NOMO-1 treated with dmso at 0.1 percent for 144 hours (cell line): ENCODE results near the gene SAPCD1.

Experiments used
- DNase-seq: peaks from one replicate; lab custom pipeline; 2025; ENCODE audit not compliant: unreplicated experiment; lab: John Stamatoyannopoulos, UW

The SAPCD1 gene

DNA sequence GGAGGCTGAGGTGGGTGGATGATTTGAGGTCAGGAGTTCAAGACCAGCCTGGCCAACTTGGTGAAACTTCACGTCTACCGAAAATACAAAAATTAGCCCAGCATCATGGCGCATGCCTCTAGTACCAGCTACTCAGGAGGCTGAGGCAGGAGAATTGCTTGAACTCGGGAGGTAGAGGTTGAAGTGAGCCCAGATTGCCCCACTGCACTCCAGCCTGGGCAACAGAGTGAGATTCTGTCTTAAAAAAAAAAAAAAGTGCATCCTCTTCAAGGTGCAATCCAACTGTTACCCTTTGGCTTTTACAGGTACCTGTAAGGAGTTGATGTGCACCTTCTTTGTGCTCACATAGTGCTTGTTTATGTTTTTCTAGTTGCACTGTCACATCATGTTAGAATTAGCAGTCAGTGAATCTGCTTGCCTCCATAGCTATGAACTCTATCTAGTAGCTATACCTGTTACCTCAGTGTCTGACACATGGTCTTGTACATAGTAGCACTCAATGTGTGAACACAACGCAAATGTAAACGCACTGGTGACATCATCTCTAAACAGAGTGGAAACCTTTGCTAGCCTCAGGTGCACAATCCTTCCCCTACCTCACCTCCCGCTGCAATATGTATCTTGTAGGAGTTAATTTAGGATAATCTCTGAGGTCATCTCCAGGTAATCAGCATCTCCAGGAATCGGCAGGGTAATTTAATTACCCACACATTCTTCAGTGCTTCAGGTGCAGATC, 13.0 kb upstream of the SAPCD1 start:
- DNase-seq, result no peak

DNA sequence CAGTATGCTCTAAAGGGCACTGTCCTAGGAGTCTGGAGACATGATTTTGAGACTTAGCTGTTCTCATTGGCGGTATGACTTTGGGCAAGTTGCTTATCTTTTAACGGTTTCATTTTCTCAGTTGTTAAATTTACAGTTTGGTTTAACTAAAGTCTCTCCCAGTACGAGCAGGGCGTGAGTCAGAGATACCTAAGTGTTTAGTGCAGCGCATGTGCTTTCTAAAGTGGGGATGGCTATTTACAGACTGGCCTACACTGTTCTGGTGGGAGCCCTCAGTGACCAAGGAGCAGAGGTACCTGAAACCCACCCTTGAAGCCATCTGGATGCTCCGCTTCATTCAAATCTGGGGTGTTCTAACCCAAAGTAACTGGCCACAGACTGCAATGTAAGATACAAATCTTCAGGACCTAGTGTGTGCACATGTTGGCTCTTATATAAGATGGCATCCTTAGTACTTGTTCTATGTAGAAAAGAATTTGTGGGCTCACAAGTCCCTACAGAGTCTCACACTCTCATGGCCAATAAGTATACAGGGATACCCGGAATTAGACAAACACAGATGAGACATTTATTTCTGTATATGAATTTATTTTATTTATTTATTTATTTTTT, 11.9 kb upstream of the SAPCD1 start:
- DNase-seq, result no peak

DNA sequence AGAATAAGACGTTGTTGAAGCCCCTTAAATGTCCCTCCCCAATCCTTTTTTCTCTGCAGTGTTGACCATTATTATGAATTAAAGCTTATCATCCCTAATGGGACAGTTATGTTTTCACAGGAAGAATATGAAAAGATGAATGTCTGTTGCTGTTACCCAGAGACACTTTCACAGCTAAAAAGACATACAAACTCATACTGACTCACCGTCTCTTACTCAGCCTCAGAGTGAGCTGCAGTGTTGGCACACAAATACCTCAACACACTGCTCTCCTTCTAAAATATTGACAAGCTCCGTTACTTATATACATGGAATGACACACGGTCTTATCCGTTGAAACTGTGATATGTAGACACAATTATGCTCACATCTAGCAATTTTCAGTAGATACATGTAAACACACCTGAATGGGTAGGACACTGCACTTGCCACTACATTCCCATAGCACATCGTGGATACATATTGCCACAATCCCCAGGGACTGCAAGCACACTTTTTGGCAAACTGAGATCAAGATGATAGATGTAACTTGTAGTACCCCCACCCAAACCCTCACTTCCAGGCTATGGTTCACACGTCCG, 9.6 kb upstream of the SAPCD1 start:
- no peak for DNase-seq

DNA sequence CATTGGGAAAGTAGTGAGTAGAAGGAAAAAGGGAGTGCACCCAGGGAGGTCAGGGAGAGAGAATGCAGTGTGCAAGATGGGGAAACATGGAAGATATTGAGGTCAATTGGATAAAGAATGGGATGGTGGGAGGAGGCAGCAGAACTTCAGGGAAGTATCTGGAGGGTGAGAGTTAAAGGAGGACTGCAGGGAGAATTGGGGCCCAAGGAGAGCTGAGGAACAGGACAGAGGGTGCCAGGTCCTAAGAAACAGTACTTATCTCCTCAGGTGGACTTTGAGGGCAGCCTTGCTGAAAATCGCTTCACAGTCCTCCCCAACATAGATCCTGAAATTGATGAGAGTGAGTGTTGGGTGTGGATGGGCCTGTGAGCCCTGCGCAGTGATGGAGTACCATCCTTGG, 4.2 kb upstream of the SAPCD1 start:
- no peak for DNase-seq

DNA sequence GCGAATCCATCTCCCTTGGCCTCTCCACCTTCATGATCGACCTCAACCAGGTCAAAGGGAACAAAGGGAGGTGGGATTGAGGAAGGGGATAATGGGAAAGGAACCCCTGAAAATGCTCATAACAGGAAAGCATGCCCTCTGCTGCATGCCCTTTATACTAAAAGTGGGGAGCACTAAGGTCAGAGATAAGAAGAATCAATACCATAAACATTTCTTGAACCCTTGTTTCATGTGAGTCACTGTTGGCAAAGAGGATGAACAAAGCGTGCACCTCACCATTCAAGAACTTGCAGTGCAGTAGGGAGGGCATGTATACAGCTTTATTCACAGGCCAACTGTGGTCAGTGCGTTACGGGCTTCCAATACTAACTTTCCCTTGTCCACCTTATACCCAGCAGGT, 1.7 kb upstream of the SAPCD1 start:
- no peak for DNase-seq

DNA sequence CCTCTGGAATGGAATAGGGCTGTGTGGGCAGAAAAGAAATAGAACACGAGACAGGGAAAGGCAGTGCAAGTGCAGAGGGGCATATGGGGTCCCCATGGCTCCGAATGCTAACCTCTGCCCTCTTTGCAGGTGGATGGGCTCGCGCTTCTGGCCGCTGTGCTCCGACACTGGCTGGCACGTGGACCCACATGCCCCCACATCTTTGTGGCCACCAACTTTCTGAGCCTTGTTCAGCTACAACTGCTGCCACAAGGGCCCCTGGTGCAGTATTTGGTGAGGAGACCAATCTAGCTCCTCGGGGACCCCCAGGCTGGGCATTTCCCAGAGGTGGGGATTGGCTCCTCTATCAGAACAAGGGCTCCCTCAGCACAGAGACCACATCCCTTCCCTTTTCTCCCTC, 1.1 kb upstream of the SAPCD1 start:
- no peak for DNase-seq

DNA sequence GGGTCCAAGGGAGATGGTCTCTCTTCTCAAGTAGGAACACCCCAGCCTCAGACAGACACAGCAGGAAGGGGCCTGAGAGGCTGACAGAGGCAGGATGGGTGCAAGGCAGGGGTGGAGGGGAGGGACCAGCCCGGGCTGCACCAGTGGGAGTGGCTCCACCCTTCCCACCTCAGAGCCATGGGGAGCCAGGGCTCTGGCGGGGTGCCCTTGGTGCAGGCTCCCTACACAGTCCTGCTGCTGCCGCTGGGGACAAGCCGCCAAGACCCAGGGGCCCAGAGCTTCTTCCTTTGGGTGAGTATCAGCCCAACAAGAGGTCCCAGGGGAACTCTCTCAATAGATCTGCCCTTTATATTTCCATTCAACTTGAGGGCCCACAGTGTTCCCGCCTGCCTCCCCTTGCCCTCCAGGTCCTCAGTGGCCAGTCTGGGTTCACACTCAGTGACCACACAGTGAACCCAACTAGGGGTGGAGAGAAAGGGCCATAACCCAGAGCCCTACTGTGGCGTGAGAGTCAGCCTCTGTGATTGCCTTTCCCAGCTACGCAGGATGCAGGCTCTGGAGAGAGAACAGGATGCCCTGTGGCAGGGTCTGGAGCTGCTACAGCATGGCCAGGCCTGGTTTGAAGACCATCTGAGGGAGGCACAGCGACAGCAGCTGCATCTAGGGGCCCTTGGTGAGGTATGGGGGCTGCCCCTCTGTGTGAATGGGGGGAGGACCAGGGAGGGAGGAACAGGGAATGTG, 592 bp downstream of the SAPCD1 start:
- DNase-seq, result no peak

DNA sequence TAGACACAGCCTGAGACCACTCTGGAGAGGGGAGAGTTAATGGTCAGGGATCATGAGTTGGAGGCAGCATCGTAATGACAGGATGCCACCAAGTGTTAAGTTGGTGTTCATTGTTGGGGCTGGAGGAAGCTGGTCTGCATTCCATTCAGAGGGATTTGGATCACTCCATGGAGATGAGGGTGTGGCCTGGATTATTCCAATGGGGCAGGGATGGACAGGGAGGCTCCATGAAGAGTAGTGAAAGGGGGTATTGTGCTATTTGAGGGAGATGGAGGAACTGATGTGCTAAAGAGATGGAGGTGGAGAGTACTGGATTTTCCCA, 1.1 kb downstream of the SAPCD1 start:
- DNase-seq, result no peak

DNA sequence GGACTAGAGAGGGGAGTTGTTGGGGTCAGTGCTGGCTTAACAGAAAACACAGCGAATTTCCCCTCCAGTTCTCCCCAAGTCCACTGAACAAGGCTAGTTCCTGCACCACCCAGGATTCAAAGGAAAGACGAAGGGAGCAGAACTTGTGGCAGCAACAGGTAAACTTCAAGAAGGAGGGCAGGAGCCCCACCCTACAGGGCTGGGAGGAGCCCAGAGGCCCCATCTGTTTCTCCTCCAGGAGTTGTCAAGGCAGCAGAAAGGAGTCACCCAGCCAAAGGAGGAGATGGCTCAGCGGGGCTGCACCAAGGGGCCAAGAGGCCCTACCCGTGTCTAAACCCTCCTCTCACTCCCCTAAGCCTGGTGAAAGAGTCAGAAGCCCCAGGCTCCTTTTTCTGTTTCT, 1.7 kb downstream of the SAPCD1 start:
- no peak for DNase-seq

DNA sequence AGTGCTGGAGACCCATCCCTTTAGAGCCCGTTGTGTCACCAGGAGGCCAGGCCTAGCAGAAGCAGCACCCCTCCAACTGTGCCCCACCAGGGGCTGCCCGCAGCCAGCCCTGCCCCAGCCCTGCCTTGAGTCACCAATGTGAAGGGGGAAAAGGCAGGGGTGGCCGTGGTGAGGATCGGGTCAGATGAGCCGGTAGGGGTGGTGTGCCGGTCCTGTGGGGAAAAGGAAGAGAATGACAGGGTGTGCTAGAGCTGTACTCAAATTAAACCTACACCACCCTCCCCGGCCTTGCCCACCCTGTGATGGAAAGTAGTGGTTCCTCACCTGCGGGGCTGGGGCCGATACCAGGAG, 3.1 kb downstream of the SAPCD1 start:
- DNase-seq, result no peak

DNA sequence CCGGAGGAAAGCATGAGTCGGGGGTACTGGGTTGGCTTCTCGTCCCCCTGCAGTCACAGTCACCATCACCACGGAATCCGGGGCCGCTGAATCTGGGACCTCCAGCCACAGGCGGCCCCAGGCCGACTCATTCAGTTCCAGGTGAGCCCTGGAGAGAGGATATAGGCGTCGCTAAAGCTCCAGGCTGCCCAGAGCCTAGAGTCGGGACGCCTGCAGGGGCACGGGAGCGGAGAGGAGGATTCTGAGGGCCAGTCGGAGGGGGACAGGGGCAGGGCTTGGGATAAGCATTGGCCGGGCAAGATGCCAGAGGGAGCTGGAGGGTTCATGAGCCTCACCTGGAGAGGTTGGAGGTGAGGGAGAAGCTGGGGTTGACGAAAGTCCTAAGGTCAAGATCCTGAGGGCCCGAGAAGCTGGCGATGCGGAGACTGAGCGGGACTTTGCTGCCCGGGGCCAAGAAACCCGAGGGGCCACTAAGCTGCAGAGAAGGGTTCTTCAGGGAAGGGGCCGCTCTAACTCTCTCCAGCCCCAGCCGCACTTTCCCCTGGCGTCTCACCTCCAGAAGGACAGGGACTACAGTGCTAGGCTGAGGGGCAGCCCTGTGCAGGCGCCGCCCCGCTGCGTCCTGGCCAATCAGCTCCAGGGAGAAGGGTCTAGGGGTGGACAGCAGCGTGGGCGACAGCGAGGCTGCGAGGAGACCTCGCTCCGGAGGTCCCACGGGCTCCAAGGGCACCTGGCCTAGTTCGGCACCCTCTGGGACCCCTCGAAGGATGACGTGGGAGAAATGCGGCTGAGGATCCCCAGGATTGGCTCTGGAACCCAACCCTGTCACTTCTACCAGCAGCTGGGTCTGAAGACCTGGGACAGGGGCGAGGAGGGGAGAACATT, 3.7 kb downstream of the SAPCD1 start:
- DNase-seq, result no peak

DNA sequence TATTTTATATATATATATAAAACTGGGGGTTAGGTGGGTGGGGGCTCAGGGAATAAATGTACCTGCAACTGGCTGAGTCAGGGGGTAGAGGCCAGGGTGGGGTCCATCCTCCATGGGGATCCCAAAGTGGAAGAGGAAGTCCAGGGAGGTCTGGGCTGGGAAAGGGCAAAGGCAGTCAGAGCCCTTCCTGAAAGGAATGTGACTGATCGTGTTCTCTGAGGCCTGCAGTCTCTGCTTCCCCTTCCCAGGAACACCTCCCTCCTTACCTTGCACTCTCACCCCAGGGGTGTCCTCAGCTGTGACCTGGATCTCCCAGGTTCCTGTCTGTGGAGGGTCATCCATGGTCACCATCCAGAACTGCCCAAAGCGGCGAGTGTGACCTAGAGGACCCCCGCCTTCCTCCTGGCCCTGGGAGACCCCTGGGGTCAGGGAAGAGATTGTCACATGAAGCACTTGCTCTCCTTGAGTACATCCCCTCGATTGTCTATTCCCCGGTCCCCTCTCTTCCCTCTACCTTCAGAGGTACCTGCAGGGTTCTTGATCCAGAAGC, 4.7 kb downstream of the SAPCD1 start:
- no peak for DNase-seq

DNA sequence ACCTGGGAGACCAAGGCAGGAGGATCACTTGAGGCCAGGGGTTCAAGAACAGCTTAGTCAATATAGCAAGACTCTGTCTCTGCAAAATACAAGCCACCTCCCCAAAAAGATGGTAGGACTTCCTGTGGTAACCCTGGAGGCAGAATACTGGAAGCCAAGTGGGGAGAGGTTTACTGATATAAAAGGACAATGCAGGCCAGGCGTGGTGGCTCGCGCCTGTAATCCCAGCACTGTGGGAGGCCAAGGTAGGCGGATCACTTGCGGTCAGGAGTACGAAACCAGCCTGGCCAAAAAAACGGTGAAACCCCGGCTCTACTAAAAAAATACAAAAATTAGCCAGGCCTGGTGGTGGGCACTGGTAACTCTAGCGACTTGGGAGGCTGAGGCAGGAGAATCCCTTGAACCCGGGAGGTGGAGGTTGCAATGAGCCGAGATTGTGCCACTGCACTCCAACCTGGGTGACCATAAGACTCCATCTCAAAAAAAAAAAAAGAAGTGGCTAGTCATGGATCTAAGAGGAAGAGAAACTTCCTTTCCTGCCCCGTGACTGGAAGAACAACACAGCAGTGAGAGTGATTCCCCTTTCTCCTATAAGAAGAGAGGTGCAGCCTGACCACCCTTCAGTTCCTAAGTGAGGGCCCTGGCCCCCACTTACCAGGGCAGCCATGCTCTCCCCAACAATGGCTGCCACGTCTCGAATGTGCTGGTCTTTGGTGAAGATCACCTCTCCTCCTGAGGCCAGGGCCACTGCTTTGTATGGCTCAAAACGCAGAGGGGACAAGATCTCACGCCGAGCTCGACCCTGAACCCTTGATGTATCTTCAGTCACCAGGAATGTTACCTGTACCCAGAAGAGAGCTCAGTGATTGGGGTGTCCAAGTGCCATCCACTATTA, 6.2 kb downstream of the SAPCD1 start:
- DNase-seq, result no peak

DNA sequence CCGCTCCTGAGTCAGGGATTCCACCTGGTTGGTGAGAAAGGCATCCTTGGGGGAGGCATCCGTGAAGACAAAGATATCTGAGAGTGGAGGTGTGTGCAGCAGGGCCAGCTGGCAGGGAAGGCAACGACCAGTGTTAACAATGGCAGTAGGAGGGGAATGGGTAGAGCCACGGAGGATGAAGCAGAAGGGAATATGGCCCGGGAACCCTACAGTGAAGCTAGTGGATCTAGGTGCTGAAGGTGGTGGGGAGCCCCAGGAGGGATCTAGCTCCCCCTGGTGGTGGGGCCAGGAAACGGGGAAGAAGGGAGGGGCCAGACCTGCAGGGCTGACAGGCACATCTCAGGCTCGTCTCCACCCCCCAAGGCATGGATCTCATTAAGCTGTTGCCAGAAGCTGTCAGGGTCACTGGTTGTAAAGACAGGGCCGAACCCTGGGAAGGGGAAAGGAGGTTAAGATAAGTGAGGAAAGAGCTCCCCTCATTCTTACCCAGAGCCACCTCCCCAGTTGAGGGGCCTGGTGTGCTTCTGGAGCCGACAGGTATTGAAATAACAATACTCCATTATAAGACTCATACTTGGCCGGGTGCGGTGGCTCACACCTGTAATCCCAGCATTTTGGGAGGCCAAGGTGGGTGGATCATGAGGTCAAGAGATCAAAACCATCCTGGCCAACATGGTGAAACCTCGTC, 7.4 kb downstream of the SAPCD1 start:
- DNase-seq, result peak; percentile 75

DNA sequence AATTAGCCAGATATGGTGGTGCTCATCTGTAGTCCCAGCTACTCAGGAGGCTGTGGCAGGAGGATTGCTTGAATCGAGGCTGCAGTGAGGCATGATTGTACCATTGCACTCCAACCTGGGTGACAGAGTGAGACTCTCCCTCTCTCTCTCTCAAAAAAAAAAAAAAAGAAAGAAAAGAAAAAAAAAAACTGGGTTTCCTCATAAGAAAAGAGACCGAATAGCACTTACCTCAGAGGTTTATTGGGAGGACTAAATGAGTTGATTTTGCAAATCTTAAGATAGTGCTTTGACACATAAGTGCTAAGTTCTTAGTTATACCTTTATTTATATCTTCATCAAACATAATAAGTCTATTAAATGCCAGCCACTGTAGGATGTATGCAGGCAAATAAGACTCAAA, 8.4 kb downstream of the SAPCD1 start:
- DNase-seq, result no peak

DNA sequence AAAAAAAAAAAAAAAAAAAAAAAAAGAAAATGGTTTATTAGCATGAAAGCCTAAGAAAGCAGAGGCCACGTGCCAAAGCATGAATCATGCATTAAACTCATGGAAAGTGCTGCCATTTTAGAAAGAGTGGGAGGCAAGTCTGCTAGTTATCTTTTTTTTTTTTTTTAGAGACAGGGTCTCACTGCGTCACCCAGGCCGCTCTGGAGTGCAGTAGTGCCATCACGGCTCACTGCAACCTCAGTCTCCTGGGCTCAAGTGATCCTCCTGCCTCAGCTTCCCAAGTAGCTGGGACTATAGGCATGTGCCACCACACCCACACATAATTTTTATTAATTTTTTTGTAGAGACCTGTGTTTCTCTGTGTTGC, 9.5 kb downstream of the SAPCD1 start:
- no peak for DNase-seq

DNA sequence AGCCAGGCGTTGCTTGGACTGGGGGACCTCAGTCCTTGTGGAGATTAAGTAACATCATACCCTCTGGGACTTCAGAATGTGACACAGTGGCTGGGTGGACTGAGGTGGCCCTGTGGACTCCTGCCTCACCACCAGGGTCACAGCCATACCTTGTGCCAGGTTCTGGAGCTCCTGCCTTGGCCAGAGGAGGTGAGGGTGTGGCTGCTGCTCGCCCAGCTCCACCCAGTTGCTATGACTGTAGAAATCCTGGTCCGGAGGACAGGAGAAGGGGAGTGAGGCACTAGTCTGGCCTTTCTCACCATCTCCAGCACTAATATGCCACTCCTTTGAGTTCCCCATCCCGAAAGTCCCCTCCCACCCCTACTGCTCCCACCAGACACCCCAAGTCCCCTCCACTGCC, 12.7 kb downstream of the SAPCD1 start:
- DNase-seq, result no peak

DNA sequence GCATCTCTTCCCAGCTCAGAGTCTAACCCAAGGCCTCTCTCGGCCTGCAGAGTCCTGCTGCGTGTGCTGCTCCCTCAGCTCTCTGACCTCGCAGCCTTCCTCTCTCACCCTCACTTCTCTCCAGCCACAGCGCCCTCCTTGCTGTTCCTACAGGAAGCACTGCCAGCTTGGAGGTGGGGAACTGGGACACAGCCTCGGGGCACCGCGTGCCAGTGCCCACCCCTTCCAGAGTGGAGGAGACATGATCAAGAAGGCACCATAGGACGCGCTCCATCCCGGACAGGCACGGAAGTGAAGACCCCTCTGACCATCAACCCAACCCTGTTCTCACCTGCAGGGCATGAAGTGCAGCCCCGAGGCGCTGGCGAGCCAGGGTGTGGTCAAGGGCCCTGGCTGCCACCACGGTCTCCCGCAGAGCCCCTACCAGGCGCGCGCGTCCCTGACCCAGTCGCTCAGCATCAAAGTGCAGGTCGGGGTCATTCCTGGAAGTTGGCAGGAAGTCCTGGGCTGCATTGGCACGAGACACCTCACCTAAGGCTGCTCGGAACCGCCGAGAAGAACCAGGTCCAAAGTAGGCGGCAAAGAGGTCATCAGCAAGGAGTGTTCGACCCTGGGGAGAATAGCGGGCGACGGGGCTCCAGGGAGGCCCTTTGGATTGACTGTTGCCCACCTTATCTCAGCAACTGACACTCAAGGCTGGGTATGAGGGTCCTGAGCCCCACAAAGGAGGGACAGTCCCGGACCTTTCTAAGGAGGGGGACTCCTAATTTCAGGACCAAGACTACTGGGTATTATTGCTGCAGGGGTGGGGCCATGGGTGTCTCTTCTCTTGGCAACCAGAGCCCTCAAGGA, 13.4 kb downstream of the SAPCD1 start:
- DNase-seq, result no peak
